ENCODE data around the gene OR52E6.

The OR52E6 gene

DNA sequence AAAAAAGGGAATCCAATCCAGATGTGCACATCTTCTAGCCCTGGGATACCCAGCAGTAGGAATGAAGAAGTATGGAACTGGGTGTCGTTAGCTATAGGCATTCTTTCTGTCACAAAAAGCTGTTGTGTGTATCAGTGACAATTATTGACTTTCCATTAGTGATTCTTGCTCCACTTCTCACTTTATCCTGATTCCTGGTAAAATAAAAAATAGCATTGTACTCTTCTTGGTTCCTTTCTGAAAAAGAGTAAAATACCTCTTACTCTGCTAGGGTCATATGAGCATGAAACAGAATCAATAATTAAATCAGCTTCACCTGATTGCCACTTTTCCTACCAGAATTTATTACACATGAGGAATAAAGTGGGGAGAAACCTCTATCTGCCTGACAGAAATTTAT lies at the start of gene OR52E6:
OR52E6 (minus strand) TSS at position 101 of the 400 bp plus-strand sequence; CDS start at position 101, 0 bp downstream.
- Histone ChIP-seq H3F3A (ENCODE audit: insufficient read depth, low read length) (no peaks in the 10 kb centered on the region), H4K20me1 (ENCODE audit: insufficient read depth, low read length) (no peaks in the 10 kb centered on the region), H3K4me1 (ENCODE audit: low read length) (no peaks in the 10 kb centered on the region), H3K9me3 (replicated peaks; ENCODE audit: insufficient read depth, low read length) (no peaks in the 10 kb centered on the region), H3K36me3 (replicated peaks; ENCODE audit: insufficient read depth, low read length) (no peaks in the 10 kb centered on the region), H3K9ac (ENCODE audit: low read length) (no peak within 1 kb of the TSS), H3K27me3 (replicated peaks; ENCODE audit: insufficient read depth, low read length) (no peaks in the 10 kb centered on the region), H2AFZ (ENCODE audit: low read length) (no peak within 1 kb of the TSS), H3K4me3 (ENCODE audit: low read length) (no peak within 1 kb of the TSS), H3K27ac (ENCODE audit: low read length) (no peak within 1 kb of the TSS), H3K9me2 (replicated peaks; ENCODE audit: insufficient read depth, low read length) (no peaks in the 10 kb centered on the region), H3K4me2 (ENCODE audit: low read depth, low read length) (no peak within 1 kb of the TSS), H3K79me2 (ENCODE audit: low read length) (no peaks in the 10 kb centered on the region)
- no peak for DNase-seq
- no peak for TF ChIP-seq EZH2phosphoT487 (IDR thresholded peaks at IDR 0.05; ENCODE audit: low read length)
- TF ChIP-seq, protein P1, sequence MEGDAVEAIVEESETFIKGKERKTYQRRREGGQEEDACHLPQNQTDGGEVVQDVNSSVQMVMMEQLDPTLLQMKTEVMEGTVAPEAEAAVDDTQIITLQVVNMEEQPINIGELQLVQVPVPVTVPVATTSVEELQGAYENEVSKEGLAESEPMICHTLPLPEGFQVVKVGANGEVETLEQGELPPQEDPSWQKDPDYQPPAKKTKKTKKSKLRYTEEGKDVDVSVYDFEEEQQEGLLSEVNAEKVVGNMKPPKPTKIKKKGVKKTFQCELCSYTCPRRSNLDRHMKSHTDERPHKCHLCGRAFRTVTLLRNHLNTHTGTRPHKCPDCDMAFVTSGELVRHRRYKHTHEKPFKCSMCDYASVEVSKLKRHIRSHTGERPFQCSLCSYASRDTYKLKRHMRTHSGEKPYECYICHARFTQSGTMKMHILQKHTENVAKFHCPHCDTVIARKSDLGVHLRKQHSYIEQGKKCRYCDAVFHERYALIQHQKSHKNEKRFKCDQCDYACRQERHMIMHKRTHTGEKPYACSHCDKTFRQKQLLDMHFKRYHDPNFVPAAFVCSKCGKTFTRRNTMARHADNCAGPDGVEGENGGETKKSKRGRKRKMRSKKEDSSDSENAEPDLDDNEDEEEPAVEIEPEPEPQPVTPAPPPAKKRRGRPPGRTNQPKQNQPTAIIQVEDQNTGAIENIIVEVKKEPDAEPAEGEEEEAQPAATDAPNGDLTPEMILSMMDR (IDR thresholded peaks at IDR 0.05; ENCODE audit: low read length) = no peak
- no peak for TF ChIP-seq EZH2 (optimal IDR thresholded peaks at IDR 0.05; ENCODE audit: low read depth, low read length)

- no peaks in the 10 kb centered on the region for H4K20me1 ChIP-seq (ENCODE audit: insufficient read depth, low read length)
- H3K79me2 ChIP-seq (ENCODE audit: low read length) = no peaks in the 10 kb centered on the region
- H3K36me3 ChIP-seq (replicated peaks; ENCODE audit: insufficient read depth, low read length) = no peaks in the 10 kb centered on the region
- no peak overlapping the region for H3K9ac ChIP-seq (ENCODE audit: low read length)
- H3K27ac ChIP-seq (ENCODE audit: low read length) = no peak overlapping the region
- peak; percentile 30 for DNase-seq
- no peaks in the 10 kb centered on the region for H3F3A ChIP-seq (ENCODE audit: insufficient read depth, low read length)
- H3K9me3 ChIP-seq (replicated peaks; ENCODE audit: insufficient read depth, low read length) = no peaks in the 10 kb centered on the region
- no peaks in the 10 kb centered on the region for H3K27me3 ChIP-seq (replicated peaks; ENCODE audit: insufficient read depth, low read length)
- no peaks in the 10 kb centered on the region for H3K4me1 ChIP-seq (ENCODE audit: low read length)
- TF ChIP-seq EZH2 (optimal IDR thresholded peaks at IDR 0.05; ENCODE audit: low read depth, low read length) = no peak
- TF ChIP-seq, protein P1 (IDR thresholded peaks at IDR 0.05; ENCODE audit: low read length) = peak; percentile 19; the same call in 1 of the 2 replicates
- no peak for TF ChIP-seq EZH2phosphoT487 (IDR thresholded peaks at IDR 0.05; ENCODE audit: low read length)
- H3K9me2 ChIP-seq (replicated peaks; ENCODE audit: insufficient read depth, low read length) = no peaks in the 10 kb centered on the region
- no peak overlapping the region for H2AFZ ChIP-seq (ENCODE audit: low read length)
- H3K4me2 ChIP-seq (ENCODE audit: low read depth, low read length) = no peak overlapping the region
- H3K4me3 ChIP-seq (ENCODE audit: low read length) = no peak overlapping the region
These were observed 49.6 kb upstream of the OR52E6 start for GRCh38 chr11:5891216-5891800.

GRCh38 chr11:5887661-5888060 lies 46.0 kb upstream of the OR52E6 start:
- Histone ChIP-seq H3K9ac (ENCODE audit: low read length) (no peak overlapping the region), H3K79me2 (ENCODE audit: low read length) (no peaks in the 10 kb centered on the region), H3K27me3 (replicated peaks; ENCODE audit: insufficient read depth, low read length) (no peaks in the 10 kb centered on the region), H3K9me3 (replicated peaks; ENCODE audit: insufficient read depth, low read length) (no peaks in the 10 kb centered on the region), H3K4me2 (ENCODE audit: low read depth, low read length) (no peak overlapping the region), H3F3A (ENCODE audit: insufficient read depth, low read length) (no peaks in the 10 kb centered on the region), H3K27ac (ENCODE audit: low read length) (no peak overlapping the region), H3K4me3 (ENCODE audit: low read length) (no peak overlapping the region), H3K9me2 (replicated peaks; ENCODE audit: insufficient read depth, low read length) (no peaks in the 10 kb centered on the region), H3K4me1 (ENCODE audit: low read length) (no peaks in the 10 kb centered on the region), H4K20me1 (ENCODE audit: insufficient read depth, low read length) (no peaks in the 10 kb centered on the region), H2AFZ (ENCODE audit: low read length) (no peak overlapping the region), H3K36me3 (replicated peaks; ENCODE audit: insufficient read depth, low read length) (no peaks in the 10 kb centered on the region)
- no peak for DNase-seq
- TF ChIP-seq, protein P1 (IDR thresholded peaks at IDR 0.05; ENCODE audit: low read length) = no peak
- no peak for TF ChIP-seq EZH2 (optimal IDR thresholded peaks at IDR 0.05; ENCODE audit: low read depth, low read length)
- no peak for TF ChIP-seq EZH2phosphoT487 (IDR thresholded peaks at IDR 0.05; ENCODE audit: low read length)

All from MM.1S (cell line).